D721Med (cell line): ENCODE data around the gene FAM53B.

Source experiments
- DNase-seq: peaks from one replicate; pipeline ENCODE4 v3.0.0; 2011; ENCODE audit warnings: low spot score; ENCODE audit not compliant: insufficient read length
- FAIRE-seq: peaks from 2 replicates; lab custom pipeline; 2011; peaks lifted over from hg19 to GRCh38; lab: Jason Lieb, UNC
- TF ChIP-seq, protein P1 (sequence below): IDR thresholded peaks from 2 replicates; pipeline ENCODE4 v1.5.1; 2012; ENCODE audit warnings: mild to moderate bottlenecking, control low read depth; ENCODE audit not compliant: insufficient read depth; ENCODE audit errors: missing control alignments

Gene FAM53B

DNA sequence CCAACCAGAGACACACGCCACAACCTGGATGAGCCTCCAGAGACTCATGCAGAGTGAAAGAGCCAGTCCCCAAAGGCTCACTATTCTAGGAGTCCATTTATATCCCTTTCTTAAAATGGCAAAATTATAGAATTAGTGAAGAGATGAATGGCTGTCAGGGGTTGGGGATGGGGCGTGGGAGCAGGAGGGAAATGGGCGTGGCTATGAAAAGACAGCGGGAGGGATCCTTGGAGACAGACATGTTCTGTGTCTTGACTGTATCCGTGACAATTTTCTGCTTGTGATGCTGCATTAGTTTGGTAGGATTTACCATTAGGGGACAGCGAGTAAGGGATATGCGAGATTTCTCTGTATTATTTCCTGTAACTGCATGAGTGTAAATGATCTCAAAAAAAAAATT, 33.0 kb downstream of the FAM53B start:
- TF ChIP-seq, protein P1, sequence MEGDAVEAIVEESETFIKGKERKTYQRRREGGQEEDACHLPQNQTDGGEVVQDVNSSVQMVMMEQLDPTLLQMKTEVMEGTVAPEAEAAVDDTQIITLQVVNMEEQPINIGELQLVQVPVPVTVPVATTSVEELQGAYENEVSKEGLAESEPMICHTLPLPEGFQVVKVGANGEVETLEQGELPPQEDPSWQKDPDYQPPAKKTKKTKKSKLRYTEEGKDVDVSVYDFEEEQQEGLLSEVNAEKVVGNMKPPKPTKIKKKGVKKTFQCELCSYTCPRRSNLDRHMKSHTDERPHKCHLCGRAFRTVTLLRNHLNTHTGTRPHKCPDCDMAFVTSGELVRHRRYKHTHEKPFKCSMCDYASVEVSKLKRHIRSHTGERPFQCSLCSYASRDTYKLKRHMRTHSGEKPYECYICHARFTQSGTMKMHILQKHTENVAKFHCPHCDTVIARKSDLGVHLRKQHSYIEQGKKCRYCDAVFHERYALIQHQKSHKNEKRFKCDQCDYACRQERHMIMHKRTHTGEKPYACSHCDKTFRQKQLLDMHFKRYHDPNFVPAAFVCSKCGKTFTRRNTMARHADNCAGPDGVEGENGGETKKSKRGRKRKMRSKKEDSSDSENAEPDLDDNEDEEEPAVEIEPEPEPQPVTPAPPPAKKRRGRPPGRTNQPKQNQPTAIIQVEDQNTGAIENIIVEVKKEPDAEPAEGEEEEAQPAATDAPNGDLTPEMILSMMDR: no peak
- DNase-seq (no peak), FAIRE-seq (no peak)

DNA sequence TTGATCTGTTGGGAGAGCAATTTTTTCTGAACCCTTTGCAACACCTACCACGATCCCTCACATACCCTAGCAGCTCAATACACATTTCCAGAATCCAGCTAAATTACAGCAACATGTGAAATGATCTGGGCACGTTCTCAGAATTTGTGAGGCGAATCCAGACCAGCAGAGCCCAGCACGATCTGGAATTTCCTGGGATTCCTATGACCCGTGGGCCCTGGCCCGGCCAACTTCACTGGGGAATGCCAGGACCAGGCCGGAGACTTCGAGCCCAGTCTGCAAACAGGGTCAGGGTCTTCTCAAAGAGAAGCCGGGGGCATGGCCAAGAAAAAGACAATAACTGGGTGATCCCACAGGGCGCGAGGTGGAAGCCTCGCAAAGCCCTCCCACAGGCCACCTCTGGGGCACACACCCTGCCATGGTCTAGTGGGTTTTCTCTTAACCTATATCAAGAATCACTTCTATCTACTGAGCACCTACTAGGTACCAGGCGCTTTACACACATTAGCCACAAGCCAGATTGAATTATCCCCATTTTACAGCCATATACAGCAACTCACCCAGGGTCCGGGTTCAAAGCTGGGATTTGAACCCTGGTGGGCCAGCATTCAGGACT, 33.8 kb downstream of the FAM53B start:
- FAIRE-seq (no peak), DNase-seq (no peak)
- TF ChIP-seq, protein P1: no peak

DNA sequence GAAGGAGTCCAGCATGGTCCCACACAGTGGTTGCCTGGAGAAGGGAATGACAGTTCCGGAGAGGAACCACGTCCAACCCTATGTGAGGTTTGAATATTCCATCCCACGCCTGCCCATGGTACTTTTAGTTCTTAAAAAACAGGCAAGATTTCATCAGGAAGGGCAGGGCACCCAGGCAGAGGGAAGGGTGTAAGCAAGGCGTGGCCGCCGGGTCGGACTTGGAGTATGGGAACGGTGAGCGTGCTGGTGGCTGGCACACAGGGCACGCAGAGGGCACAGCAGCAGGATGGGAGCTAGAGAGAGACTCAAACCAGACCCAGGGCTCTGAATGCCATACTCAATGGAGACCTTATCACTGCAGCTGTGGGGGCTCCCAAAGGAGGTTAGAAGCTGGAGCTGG, 34.3 kb downstream of the FAM53B start:
- no peak for FAIRE-seq
- DNase-seq: no peak
- TF ChIP-seq, protein P1: no peak

DNA sequence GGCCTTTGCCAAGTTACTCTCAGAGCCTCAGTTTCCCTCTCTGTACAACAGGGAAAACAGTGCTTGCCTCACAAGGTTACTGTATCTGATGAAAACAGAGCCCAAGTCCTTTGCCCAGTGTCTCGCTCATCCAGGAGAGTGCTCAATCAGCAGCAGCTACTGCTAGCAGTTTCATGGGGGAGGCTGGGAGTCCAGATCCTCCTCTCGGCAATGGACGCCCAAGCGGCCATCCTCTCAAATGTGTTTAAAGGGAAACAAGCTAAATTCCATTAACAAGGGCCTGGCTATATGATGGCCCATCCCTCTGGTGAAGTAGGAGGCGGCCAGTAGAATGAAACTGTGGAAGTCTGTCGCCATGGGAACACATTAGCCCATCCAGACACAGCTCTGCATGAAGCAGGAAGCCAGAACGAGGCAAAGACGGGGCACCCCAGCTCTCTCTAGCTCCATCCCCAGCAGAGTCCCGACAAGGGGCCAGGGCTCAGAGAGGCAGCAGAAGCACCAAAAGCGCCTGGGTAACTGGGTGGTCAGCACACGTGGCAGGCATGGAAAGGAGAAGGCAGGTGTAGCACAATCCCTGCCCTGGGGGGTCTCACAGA, 35.2 kb downstream of the FAM53B start:
- no peak for FAIRE-seq
- TF ChIP-seq, protein P1: no peak
- no peak for DNase-seq

DNA sequence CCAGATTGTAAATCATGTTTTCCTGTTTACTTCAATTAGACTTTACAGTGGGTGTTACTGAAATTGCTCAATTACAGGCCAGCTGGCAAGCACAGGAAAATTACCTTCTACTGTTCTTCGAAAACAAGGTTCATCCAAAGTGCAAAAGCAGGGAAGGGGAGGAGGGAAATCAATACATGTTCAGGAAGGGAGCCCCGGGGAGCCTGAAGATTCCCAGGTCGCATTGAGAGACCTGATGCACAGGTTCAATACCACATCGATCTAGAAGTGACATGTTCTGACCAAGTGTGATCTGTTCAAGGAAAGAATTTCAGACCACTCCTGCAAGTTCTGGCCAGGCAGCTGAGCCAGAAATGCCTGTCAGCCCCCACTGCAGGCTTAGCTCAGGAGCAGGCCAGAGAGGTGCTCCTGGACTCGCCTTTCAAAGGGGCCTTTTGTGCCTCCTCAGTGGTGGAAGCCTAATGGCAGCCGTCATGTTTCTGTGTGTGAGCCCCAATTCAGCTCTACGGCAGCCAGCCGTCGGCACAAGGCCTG, 35.9 kb downstream of the FAM53B start:
- DNase-seq (no peak), FAIRE-seq (no peak)
- TF ChIP-seq, protein P1: no peak

DNA sequence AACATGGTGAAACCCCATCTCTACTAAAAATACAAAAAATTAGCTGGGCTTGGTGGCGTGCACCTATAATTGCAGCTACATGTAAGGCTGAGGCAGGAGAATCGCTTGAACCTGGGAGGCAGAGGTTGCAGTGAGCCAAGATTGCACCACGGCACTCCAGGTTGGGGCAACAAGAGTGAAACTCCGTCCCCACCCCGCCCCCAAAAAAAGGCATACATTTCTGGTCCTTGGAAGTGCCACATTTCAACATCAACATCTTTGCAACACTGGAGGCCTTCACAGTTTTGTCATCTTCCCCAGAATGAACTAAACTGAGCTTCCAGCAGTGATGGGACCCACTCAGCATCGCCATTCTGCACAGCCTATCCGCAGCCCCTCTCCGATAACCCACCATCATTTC, 36.6 kb downstream of the FAM53B start:
- FAIRE-seq (no peak), DNase-seq (no peak)
- TF ChIP-seq, protein P1: no peak

DNA sequence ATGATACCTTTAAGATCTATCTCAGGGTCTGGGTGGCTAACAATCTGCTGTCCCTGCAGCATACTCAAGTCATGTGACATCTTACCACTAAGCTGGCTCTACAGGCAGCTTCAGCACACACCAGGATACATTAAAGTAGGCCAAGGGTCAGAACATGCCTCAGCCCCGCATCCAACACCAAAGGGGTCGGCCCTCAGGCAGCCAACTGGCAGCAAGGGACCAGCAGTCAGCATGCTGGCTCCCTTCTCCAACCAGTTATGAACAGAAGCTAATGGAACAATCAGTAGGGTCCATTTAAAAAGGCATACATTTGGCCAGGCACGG, 37.1 kb downstream of the FAM53B start:
- FAIRE-seq (no peak), DNase-seq (no peak)
- TF ChIP-seq, protein P1: no peak
